HepG2 (cell line): ENCODE results near the gene PSMC2. TPM values are rescaled to one million over a fixed set of nuclear protein-coding genes. Genes with fewer than 3 reads are reported as not detected.

Experiments used
- CREB1 ChIP-seq, 2 experiments: fragments of 450-650 bp in 1 of 2; IDR thresholded peaks; 2 replicates each; pipeline ENCODE4 v1.6.1; 2016 to 2017; ENCODE audit warnings: control low read depth in 1 of 2, mild to moderate bottlenecking in 1 of 2, missing compliant biosample characterization in 1 of 2, missing genetic modification characterization in 1 of 2
- FOSL1 ChIP-seq: sonication (generic); formaldehyde crosslinking; IDR thresholded peaks from 2 replicates; pipeline ENCODE4 v1.9.0; 2021; ENCODE audit warnings: missing genetic modification reagents, borderline replicate concordance
- GZF1 ChIP-seq: sonication (generic); formaldehyde crosslinking; IDR thresholded peaks from 2 replicates; pipeline ENCODE4 v1.5.1; 2020; ENCODE audit warnings: mild to moderate bottlenecking, missing genetic modification reagents
- HMG20B ChIP-seq: conservative IDR thresholded peaks from 2 replicates; pipeline ENCODE4 v1.6.1; 2016; ENCODE audit warnings: missing genetic modification reagents, missing compliant biosample characterization
- HOXA9 ChIP-seq: sonication (generic); formaldehyde crosslinking; IDR thresholded peaks from 2 replicates; pipeline ENCODE4 v1.8.1; 2022; ENCODE audit warnings: missing genetic modification reagents, mild to moderate bottlenecking, moderate library complexity, borderline replicate concordance
- MXI1 ChIP-seq: IDR thresholded peaks from 3 replicates; pipeline ENCODE4 v1.6.1; 2012; ENCODE audit warnings: low read depth, low read length, inconsistent platforms, borderline replicate concordance
- PHF20 ChIP-seq: sonication (generic); formaldehyde crosslinking; IDR thresholded peaks from 2 replicates; pipeline ENCODE4 v1.5.0; 2020; ENCODE audit warnings: mild to moderate bottlenecking, missing genetic modification reagents
- RBM22 ChIP-seq: fragments of 200-400 bp; formaldehyde crosslinking; optimal IDR thresholded peaks from 2 replicates; pipeline ENCODE3; 2017; ENCODE audit warnings: mild to moderate bottlenecking, low read length, moderate library complexity
- SNRNP70 ChIP-seq: fragments of 200-400 bp; formaldehyde crosslinking; IDR thresholded peaks from 2 replicates; pipeline ENCODE4 v1.6.1; 2017; ENCODE audit warnings: mild to moderate bottlenecking, low read depth, low read length, moderate library complexity
- SRSF4 ChIP-seq: fragments of 200-400 bp; formaldehyde crosslinking; IDR thresholded peaks from one replicate; pipeline ENCODE4 v1.6.1; 2018; ENCODE audit warnings: mild to moderate bottlenecking, low read depth, low read length, moderate library complexity; ENCODE audit not compliant: poor library complexity, severe bottlenecking
- SRY ChIP-seq: sonication (generic); formaldehyde crosslinking; IDR thresholded peaks from 2 replicates; pipeline ENCODE4 v1.8.0; 2022; ENCODE audit warnings: mild to moderate bottlenecking, missing genetic modification reagents
- TAF15 ChIP-seq: fragments of 200-400 bp; formaldehyde crosslinking; IDR thresholded peaks from one replicate; pipeline ENCODE4 v1.6.1; 2018; ENCODE audit warnings: mild to moderate bottlenecking, low read depth, low read length; ENCODE audit not compliant: poor library complexity, severe bottlenecking
- TBP ChIP-seq: sonication (generic); formaldehyde crosslinking; IDR thresholded peaks from 2 replicates; pipeline ENCODE4 v1.5.0; 2020; ENCODE audit warnings: missing genetic modification reagents
- ZFP62 ChIP-seq: sonication (generic); formaldehyde crosslinking; IDR thresholded peaks from 2 replicates; pipeline ENCODE4 v1.4.0; 2020; ENCODE audit warnings: missing genetic modification reagents
- ZNF143 ChIP-seq: sonication (generic); formaldehyde crosslinking; IDR thresholded peaks from 2 replicates; pipeline ENCODE4 v1.4.0; 2020; ENCODE audit warnings: missing genetic modification reagents
- ZNF326 ChIP-seq: sonication (generic); formaldehyde crosslinking; IDR thresholded peaks from 2 replicates; pipeline ENCODE4 v1.4.0; 2020; ENCODE audit warnings: missing genetic modification reagents, borderline replicate concordance
- ZNF350 ChIP-seq: sonication (generic); formaldehyde crosslinking; IDR thresholded peaks from 2 replicates; pipeline ENCODE4 v1.4.0; 2020; ENCODE audit warnings: mild to moderate bottlenecking, low read depth, missing genetic modification reagents, borderline replicate concordance
- ZNF354B ChIP-seq: sonication (generic); formaldehyde crosslinking; IDR thresholded peaks from 2 replicates; pipeline ENCODE4 v1.8.0; 2022; ENCODE audit warnings: mild to moderate bottlenecking, missing genetic modification reagents
- ZNF451 ChIP-seq: sonication (generic); formaldehyde crosslinking; IDR thresholded peaks from 2 replicates; pipeline ENCODE4 v1.5.0; 2020; ENCODE audit warnings: mild to moderate bottlenecking, missing genetic modification reagents
- ZNF773 ChIP-seq: sonication (generic); formaldehyde crosslinking; IDR thresholded peaks from 2 replicates; pipeline ENCODE4 v1.4.0; 2020; ENCODE audit warnings: missing genetic modification reagents, borderline replicate concordance
- ZNF883 ChIP-seq: sonication (generic); formaldehyde crosslinking; IDR thresholded peaks from 2 replicates; pipeline ENCODE4 v1.5.1; 2020; ENCODE audit warnings: mild to moderate bottlenecking, missing genetic modification reagents; ENCODE audit errors: not compliant biosample characterization
- polyA plus RNA-seq, 8 experiments: library from polyadenylated mRNA; depleted of rRNA in 3 of 8; stranded (reverse) in 7 of 8; unstranded in 1 of 8; fragments of >200 nt; fragmentation: Illumina TruSeq in 4 of 8; extraction: Trizol in 4 of 8; gene quantifications; 2 replicates each; pipeline versions ENCODE4 v1.2.1 to v1.2.3, GENCODE V29; 2011 to 2016; ENCODE audit warnings: low read depth in 4 of 8, missing spikeins in 1 of 8, mixed read lengths in 1 of 8; ENCODE audit not compliant: insufficient read depth in 1 of 8
- total RNA-seq, 5 experiments: library from RNA; depleted of rRNA; stranded (reverse); fragments of >200 nt; fragmentation: Illumina TruSeq; extraction: Trizol; gene quantifications; 2 replicates each; pipeline ENCODE4 v1.2.3, GENCODE V29; 2016; ENCODE audit warnings: low read depth in 1 of 5
- TF ChIP-seq, protein P1 (sequence below): sonication (generic); formaldehyde crosslinking; IDR thresholded peaks from 2 replicates; pipeline ENCODE4 v1.4.0; 2020; ENCODE audit warnings: missing genetic modification reagents
- TF ChIP-seq, protein P2 (sequence below): sonication (generic); formaldehyde crosslinking; IDR thresholded peaks from 2 replicates; pipeline ENCODE4 v1.8.0; 2022; ENCODE audit warnings: mild to moderate bottlenecking, missing genetic modification reagents, borderline replicate concordance
- TF ChIP-seq, protein P3 (sequence below): IDR thresholded peaks from 2 replicates; pipeline ENCODE4 v1.6.1; 2016; ENCODE audit warnings: low read depth

PSMC2 gene
- total and polyA plus RNA-seq, 2 of the 13 experiments (the other 11 are each of a cell fraction or from before 2014, with no cell fraction given) = 89.9 to 181 TPM

DNA sequence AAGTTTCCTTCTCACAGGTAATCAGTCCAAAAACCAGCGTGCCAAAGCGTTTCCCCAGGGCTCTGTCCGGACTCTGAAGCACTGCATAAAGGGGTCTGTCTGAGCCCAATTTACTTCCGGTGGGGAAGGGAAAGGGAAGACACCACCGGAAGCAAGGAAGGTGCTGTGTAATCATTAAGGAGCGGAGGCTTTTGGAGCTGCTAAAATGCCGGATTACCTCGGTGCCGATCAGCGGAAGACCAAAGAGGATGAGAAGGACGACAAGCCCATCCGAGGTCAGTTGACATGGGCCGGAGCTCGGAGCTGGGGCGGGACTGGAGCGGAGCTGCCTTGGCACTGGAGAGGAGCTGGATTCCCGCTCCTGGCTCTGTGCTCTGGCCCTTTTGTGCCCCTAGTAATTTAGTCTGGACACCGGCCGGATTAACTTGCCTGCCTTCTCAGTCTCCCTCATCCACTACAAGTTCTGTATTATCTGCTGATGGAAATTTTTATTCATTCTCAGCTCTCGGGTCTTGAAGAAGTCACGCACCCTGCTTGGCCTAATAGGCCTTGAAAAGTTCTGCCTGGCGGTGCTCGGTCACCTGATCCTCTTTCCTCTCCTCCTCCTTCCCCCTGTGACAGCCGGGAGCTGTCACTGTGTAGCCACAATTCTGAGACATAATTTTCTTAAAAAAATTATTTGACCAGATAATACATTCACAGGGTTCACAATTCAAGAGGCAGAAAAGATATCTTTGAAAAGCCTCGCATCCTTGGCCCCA is at the start of gene PSMC2 (continued):
- TF ChIP-seq ZNF350 (CRISPR knock-in tag) = peak; percentile 50; the same call in 1 of the 2 replicates
- no peak for TF ChIP-seq CREB1 (IDR thresholded peaks at IDR 0.05)
- TF ChIP-seq CREB1 (CRISPR knock-in tag; IDR thresholded peaks at IDR 0.05) = peak; percentile 74
- TF ChIP-seq MXI1 = peak; percentile 33; the same call in 1 of the 3 replicates
- TF ChIP-seq ZNF773 (CRISPR knock-in tag) = no peak
- peak; percentile 52 for TF ChIP-seq ZNF883 (CRISPR knock-in tag)
- no peak for TF ChIP-seq FOSL1 (CRISPR knock-in tag)
- no peak for TF ChIP-seq SNRNP70
- TF ChIP-seq ZFP62 (CRISPR knock-in tag) = no peak
- no peak for TF ChIP-seq ZNF354B (CRISPR knock-in tag)
- no peak for TF ChIP-seq ZNF451 (CRISPR knock-in tag)
- TF ChIP-seq TAF15 = no peak
- TF ChIP-seq GZF1 (CRISPR knock-in tag) = no peak
- no peak for TF ChIP-seq HMG20B (CRISPR knock-in tag)
- TF ChIP-seq ZNF143 (CRISPR knock-in tag) = no peak
- peak; percentile 95 for TF ChIP-seq PHF20 (CRISPR knock-in tag)
- TF ChIP-seq HOXA9 (CRISPR knock-in tag) = no peak
- TF ChIP-seq, protein P1, sequence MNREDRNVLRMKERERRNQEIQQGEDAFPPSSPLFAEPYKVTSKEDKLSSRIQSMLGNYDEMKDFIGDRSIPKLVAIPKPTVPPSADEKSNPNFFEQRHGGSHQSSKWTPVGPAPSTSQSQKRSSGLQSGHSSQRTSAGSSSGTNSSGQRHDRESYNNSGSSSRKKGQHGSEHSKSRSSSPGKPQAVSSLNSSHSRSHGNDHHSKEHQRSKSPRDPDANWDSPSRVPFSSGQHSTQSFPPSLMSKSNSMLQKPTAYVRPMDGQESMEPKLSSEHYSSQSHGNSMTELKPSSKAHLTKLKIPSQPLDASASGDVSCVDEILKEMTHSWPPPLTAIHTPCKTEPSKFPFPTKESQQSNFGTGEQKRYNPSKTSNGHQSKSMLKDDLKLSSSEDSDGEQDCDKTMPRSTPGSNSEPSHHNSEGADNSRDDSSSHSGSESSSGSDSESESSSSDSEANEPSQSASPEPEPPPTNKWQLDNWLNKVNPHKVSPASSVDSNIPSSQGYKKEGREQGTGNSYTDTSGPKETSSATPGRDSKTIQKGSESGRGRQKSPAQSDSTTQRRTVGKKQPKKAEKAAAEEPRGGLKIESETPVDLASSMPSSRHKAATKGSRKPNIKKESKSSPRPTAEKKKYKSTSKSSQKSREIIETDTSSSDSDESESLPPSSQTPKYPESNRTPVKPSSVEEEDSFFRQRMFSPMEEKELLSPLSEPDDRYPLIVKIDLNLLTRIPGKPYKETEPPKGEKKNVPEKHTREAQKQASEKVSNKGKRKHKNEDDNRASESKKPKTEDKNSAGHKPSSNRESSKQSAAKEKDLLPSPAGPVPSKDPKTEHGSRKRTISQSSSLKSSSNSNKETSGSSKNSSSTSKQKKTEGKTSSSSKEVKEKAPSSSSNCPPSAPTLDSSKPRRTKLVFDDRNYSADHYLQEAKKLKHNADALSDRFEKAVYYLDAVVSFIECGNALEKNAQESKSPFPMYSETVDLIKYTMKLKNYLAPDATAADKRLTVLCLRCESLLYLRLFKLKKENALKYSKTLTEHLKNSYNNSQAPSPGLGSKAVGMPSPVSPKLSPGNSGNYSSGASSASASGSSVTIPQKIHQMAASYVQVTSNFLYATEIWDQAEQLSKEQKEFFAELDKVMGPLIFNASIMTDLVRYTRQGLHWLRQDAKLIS (CRISPR knock-in tag) = 0 out of 2 replicates have a peak, but pooled peaks have one; percentile 35
- no peak; the same call in 1 of the 2 replicates for TF ChIP-seq SRY (CRISPR knock-in tag)
- TF ChIP-seq, protein P2, sequence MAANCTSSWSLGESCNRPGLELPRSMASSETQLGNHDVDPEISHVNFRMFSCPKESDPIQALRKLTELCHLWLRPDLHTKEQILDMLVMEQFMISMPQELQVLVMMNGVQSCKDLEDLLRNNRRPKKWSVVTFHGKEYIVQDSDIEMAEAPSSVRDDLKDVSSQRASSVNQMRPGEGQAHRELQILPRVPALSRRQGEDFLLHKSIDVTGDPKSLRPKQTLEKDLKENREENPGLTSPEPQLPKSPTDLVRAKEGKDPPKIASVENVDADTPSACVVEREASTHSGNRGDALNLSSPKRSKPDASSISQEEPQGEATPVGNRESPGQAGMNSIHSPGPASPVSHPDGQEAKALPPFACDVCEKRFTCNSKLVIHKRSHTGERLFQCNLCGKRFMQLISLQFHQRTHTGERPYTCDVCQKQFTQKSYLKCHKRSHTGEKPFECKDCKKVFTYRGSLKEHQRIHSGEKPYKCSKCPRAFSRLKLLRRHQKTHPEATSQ = no peak; the same call in 1 of the 2 replicates
- TF ChIP-seq SRSF4 = no peak
- no peak for TF ChIP-seq ZNF326 (CRISPR knock-in tag)
- TF ChIP-seq, protein P3, sequence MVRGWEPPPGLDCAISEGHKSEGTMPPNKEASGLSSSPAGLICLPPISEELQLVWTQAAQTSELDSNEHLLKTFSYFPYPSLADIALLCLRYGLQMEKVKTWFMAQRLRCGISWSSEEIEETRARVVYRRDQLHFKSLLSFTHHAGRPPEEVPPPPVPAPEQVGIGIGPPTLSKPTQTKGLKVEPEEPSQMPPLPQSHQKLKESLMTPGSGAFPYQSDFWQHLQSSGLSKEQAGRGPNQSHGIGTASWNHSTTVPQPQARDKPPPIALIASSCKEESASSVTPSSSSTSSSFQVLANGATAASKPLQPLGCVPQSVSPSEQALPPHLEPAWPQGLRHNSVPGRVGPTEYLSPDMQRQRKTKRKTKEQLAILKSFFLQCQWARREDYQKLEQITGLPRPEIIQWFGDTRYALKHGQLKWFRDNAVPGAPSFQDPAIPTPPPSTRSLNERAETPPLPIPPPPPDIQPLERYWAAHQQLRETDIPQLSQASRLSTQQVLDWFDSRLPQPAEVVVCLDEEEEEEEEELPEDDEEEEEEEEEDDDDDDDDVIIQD = no peak
- TF ChIP-seq TBP (CRISPR knock-in tag) = no peak
- TF ChIP-seq RBM22 = no peak
